ENCODE measurements around the gene RAB31.

Gene RAB31

DNA sequence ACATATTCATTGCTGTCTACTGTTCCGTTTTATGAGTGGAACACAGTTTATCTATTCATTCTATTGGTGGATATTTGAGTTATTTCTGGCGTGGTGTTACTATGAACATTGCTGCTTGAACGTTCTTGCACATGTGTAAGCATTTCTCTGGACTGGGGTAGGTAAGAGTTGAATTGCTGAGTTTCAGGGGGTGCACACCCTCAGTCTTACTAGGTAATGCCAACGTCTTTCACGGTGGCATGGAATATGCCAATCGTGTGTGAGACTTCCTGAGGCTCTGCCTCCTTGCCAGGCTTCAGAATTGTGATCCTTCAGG, 121.3 kb downstream of the RAB31 start:
- no peak for DNase-seq
- TF ChIP-seq, protein P1, sequence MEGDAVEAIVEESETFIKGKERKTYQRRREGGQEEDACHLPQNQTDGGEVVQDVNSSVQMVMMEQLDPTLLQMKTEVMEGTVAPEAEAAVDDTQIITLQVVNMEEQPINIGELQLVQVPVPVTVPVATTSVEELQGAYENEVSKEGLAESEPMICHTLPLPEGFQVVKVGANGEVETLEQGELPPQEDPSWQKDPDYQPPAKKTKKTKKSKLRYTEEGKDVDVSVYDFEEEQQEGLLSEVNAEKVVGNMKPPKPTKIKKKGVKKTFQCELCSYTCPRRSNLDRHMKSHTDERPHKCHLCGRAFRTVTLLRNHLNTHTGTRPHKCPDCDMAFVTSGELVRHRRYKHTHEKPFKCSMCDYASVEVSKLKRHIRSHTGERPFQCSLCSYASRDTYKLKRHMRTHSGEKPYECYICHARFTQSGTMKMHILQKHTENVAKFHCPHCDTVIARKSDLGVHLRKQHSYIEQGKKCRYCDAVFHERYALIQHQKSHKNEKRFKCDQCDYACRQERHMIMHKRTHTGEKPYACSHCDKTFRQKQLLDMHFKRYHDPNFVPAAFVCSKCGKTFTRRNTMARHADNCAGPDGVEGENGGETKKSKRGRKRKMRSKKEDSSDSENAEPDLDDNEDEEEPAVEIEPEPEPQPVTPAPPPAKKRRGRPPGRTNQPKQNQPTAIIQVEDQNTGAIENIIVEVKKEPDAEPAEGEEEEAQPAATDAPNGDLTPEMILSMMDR (IDR thresholded peaks at IDR 0.05; ENCODE audit: low read depth, low read length), result no peak
- H3K36me3 ChIP-seq, result no peaks in the 10 kb centered on the region
- H3K9me3 ChIP-seq (ENCODE audit: severe bottlenecking), result no peaks in the 10 kb centered on the region
- H3K4me3 ChIP-seq (ENCODE audit: low read depth, low read length), result no peak overlapping the region
- no peaks in the 10 kb centered on the region for H3K27me3 ChIP-seq (ENCODE audit: insufficient read depth, low read depth, severe bottlenecking)
- no peak overlapping the region for H3K27ac ChIP-seq

DNA sequence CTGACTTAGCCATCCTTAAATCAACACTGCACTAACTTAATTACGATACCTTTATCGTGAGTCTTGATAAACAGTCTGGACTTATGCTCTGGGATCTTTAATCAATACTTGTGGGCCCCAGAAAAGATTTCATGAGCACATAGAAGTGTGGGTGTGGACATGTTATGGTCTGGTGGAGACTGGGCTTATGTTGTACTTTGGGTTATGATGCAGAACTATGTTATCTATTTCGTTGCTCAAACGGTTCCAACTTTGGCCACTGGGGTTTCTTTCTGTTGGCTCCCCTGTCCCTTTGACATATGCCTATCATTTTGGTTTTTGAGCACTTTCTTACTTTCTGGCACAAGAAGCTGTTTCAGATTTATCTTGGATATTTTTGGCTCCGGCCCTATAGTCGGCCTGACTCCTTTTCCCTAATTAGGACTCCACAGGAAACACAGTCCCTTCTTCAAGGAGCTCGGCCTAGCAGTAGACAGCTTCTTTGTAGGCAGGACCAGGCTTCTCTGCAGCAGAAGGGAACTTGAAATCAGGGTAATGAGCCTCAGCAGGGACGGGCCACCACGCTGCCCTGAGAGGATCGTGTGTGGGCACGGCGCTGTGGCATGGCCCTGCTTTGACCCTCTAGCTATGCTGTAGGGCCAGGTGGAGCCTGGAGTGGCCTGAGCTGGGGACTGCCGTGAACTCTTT, 123.1 kb downstream of the RAB31 start:
- Histone ChIP-seq H3K36me3 (no peaks in the 10 kb centered on the region), H3K4me3 (ENCODE audit: low read depth, low read length) (no peak overlapping the region), H3K27me3 (ENCODE audit: insufficient read depth, low read depth, severe bottlenecking) (no peaks in the 10 kb centered on the region), H3K9me3 (ENCODE audit: severe bottlenecking) (no peaks in the 10 kb centered on the region), H3K27ac (no peak overlapping the region)
- TF ChIP-seq, protein P1 (IDR thresholded peaks at IDR 0.05; ENCODE audit: low read depth, low read length), result no peak
- no peak for DNase-seq

DNA sequence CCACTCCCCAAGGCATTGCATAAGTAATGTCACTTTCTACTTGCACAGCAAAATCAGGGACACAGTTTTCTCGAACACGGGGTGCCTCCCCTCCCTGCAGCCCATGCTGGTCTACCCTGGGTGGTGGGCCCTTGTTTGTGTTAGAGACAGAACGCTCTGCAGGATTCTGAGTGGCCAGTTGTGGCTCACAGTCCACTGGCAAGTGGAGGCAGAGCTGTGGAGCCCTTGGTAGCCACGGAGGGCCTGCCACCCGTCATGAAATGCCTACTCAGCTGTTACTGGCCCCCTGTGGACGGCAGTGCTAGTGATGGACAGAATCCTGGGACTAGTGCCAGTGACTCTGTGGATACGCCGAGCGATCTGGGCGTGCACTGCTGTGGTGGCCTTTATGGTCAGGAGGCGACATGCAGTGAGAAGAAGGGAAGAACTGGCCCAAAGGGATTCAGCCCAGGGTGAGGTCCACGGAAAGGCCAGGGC, 123.7 kb downstream of the RAB31 start:
- no peak for DNase-seq
- Histone ChIP-seq H3K27ac (no peak overlapping the region), H3K4me3 (ENCODE audit: low read depth, low read length) (no peak overlapping the region), H3K27me3 (ENCODE audit: insufficient read depth, low read depth, severe bottlenecking) (no peaks in the 10 kb centered on the region), H3K9me3 (ENCODE audit: severe bottlenecking) (no peaks in the 10 kb centered on the region), H3K36me3 (no peaks in the 10 kb centered on the region)
- TF ChIP-seq, protein P1 (IDR thresholded peaks at IDR 0.05; ENCODE audit: low read depth, low read length), result no peak

DNA sequence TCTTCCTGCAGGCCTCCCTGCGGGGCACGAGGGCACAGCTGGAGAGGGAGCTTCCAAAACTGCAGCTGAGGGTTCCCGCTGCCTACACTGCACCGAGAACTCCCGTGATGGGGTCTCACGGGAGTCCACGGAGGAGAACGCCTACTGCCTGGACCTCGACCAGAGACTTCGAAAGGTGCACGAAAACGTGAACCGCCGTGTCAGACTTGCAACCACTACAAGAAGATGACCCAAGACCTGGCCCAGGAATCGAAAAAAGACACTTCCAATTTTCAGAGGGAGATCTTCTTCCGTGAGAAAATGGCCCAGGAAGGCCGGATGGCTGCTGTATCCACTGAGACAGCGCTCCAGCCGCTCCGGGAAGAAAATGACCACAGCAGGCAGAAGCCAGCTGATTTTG, 124.8 kb downstream of the RAB31 start:
- TF ChIP-seq, protein P1 (IDR thresholded peaks at IDR 0.05; ENCODE audit: low read depth, low read length), result no peak
- Histone ChIP-seq H3K27me3 (ENCODE audit: insufficient read depth, low read depth, severe bottlenecking) (no peaks in the 10 kb centered on the region), H3K9me3 (ENCODE audit: severe bottlenecking) (no peaks in the 10 kb centered on the region), H3K27ac (no peak overlapping the region; the same call in 1 of the 2 replicates), H3K4me3 (ENCODE audit: low read depth, low read length) (no peak overlapping the region), H3K36me3 (no peaks in the 10 kb centered on the region)
- no peak for DNase-seq

DNA sequence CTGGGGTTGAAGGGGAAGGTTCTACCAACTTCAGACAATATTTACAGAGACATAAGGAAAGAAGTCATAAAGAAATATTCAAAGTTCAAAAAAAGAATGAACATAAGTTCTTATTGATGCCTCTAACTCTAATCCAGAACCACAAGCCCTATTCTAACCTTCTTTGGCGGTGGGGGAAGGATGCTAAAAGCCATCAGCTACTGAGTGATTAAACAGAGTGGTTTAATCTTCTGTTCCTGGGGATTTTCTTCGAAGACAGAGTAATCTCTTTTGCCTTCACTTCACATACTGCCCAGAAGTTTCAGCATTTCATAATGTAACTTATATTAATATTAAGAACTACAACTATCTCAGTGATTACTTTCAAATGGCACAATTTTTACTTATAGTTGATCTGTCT, 126.5 kb downstream of the RAB31 start:
- Histone ChIP-seq H3K36me3 (no peaks in the 10 kb centered on the region), H3K27ac (peak overlapping the region; percentile 87), H3K4me3 (ENCODE audit: low read depth, low read length) (peak overlapping the region; percentile 34), H3K9me3 (ENCODE audit: severe bottlenecking) (peaks cover 2% of the 10 kb centered on the region), H3K27me3 (ENCODE audit: insufficient read depth, low read depth, severe bottlenecking) (no peaks in the 10 kb centered on the region)
- peak; percentile 66 for DNase-seq
- TF ChIP-seq, protein P1 (IDR thresholded peaks at IDR 0.05; ENCODE audit: low read depth, low read length), result no peak

Measured in WERI-Rb-1 (cell line).